ENCODE results near the gene BTC. TPM values are rescaled to one million over a fixed set of nuclear protein-coding genes. Genes with fewer than 3 reads are reported as not detected.
"Not testable (repeated sequence)": the region's sequence is repeated elsewhere in the genome, so short reads cannot be mapped to it uniquely, and the experiment has no call there.

The BTC gene
- total RNA-seq, 4 donors from 2014 or later, result 0.83 to 4.2 (median 2.6) TPM

- TF ChIP-seq CTCF (IDR thresholded peaks at IDR 0.05) (no peak), POLR2A (IDR thresholded peaks at IDR 0.05) (no peak)
- no peak overlapping the region for H3K4me3 ChIP-seq
- H3K4me1 ChIP-seq, result no peaks in the 10 kb centered on the region
- no peak for DNase-seq
- no peaks in the 10 kb centered on the region for H3K36me3 ChIP-seq
- H3K9me3 ChIP-seq, result no peaks in the 10 kb centered on the region
- H3K27ac ChIP-seq, result no peak overlapping the region
- H3K27me3 ChIP-seq, result no peaks in the 10 kb centered on the region
These were observed 28.3 kb upstream of the BTC start for GRCh38 chr4:74822603-74823002.

DNA sequence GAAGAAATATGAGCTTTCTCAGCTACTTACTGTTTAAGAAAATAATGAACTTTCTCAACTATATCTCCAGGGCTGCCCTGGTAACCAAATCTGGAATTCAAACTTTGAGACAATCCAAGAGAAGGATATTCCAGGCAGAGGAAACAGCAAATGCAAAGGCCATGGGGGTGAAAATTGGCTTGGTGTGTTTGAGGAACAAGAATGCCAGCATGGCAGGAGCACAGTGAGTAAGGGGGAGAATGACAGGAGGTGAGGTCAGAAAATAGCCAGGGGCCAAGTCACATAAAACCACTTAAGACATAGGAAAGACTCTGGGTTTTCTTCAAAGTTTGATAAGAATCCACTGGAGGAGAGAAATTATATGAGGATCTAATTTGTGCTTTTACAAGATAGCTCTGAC, 27.2 kb upstream of the BTC start:
- Histone ChIP-seq H3K4me1 (no peaks in the 10 kb centered on the region), H3K27ac (no peak overlapping the region)
- TF ChIP-seq CTCF (IDR thresholded peaks at IDR 0.05) (no peak), POLR2A (IDR thresholded peaks at IDR 0.05) (no peak)

GRCh38 chr4:74814052-74814451, 19.7 kb upstream of the BTC start:
- no peaks in the 10 kb centered on the region for H3K27me3 ChIP-seq
- no peak overlapping the region for H3K4me3 ChIP-seq
- no peaks in the 10 kb centered on the region for H3K4me1 ChIP-seq
- H3K27ac ChIP-seq, result no peak overlapping the region
- TF ChIP-seq CTCF (IDR thresholded peaks at IDR 0.05) (no peak), POLR2A (IDR thresholded peaks at IDR 0.05) (no peak)
- no peaks in the 10 kb centered on the region for H3K36me3 ChIP-seq
- H3K9me3 ChIP-seq, result no peaks in the 10 kb centered on the region
- no peak for DNase-seq

More for the DNA sequence above, 27.2 kb upstream of the BTC start:
- H3K9me3 ChIP-seq, result no peaks in the 10 kb centered on the region
- H3K36me3 ChIP-seq, result no peaks in the 10 kb centered on the region
- DNase-seq, result no peak
- no peaks in the 10 kb centered on the region for H3K27me3 ChIP-seq
- no peak overlapping the region for H3K4me3 ChIP-seq

DNA sequence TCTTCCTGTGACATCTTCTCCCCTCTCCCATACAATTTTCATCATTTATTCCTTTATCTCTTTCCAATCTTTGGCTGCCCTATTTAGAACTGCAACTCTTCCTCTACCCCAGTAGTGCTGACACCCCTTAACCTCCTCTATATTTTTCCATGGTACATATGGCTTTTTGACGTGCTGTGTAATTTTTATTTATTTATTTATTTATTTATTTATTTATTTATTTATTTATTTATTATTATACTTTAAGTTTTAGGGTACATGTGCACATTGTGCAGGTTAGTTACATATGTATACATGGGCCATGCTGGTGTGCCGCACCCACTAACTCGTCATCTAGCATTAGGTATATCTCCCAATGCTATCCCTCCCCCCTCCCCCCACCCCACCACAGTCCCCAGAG, 17.7 kb upstream of the BTC start:
- H3K36me3 ChIP-seq, H3K4me3 ChIP-seq, H3K27me3 ChIP-seq, H3K9me3 ChIP-seq, H3K4me1 ChIP-seq, H3K27ac ChIP-seq, DNase-seq: not testable (repeated sequence)

- no peak for DNase-seq
- TF ChIP-seq CTCF (IDR thresholded peaks at IDR 0.05), result no peak
- no peak for TF ChIP-seq POLR2A (IDR thresholded peaks at IDR 0.05)
These were observed 11.3 kb upstream of the BTC start for GRCh38 chr4:74805601-74806000.

DNA sequence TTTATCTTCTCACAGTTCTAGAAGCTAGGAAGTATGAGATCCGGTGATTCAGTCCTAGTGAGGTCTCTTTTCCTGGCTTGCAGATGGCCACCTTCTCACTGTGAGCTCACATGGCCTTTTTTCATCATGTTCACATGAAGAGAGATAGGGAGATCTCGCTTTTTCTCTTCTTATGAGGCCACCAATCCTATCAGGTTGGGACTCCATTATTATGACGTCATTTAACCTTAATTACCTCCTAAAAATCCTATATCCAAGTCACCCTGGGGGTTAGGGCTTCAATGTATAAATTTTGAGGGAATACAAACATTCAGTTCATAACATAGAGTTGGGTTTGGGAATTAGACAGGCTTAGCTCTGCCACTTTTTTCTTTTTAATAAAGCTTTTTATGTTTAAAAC, 6.0 kb upstream of the BTC start:
- H3K4me1 ChIP-seq, result no peaks in the 10 kb centered on the region

More at GRCh38 chr4:74805601-74806000, 11.3 kb upstream of the BTC start:
- Histone ChIP-seq H3K9me3 (no peaks in the 10 kb centered on the region), H3K4me3 (no peak overlapping the region), H3K36me3 (no peaks in the 10 kb centered on the region), H3K27ac (no peak overlapping the region), H3K27me3 (no peaks in the 10 kb centered on the region), H3K4me1 (no peaks in the 10 kb centered on the region)

More for the DNA sequence above, 6.0 kb upstream of the BTC start:
- Histone ChIP-seq H3K27ac (no peak overlapping the region), H3K36me3 (no peaks in the 10 kb centered on the region), H3K9me3 (no peaks in the 10 kb centered on the region), H3K4me3 (no peak overlapping the region), H3K27me3 (no peaks in the 10 kb centered on the region)
- TF ChIP-seq POLR2A (IDR thresholded peaks at IDR 0.05) (no peak), CTCF (IDR thresholded peaks at IDR 0.05) (no peak)
- DNase-seq, result no peak
